NCI-H2227 (cell line): ENCODE measurements around the gene MCEMP1.

Experiments
- DNase-seq: peaks from one replicate; lab custom pipeline; 2025; ENCODE audit not compliant: unreplicated experiment; lab: John Stamatoyannopoulos, UW

MCEMP1 gene

DNA sequence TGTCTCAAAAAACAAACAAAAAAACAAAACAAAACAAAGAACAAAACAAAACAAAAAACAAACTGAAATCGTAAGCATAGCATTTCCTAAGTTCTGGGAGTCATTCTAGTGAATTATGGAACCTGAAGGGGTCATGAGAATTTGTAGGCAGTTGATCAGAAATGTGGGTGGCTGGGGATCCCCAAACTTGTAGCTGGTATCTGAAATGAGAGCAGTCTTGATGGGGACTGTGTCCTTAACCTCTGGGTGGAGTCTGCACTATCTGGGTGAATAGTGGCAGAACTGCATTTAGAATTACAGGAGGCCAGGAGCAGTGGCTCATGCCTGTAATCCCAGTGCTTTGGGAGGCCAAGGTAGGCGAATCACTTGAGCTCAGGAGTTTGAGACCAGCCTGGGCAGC is 48.9 kb downstream of the MCEMP1 start:
- DNase-seq = no peak

GRCh38 chr19:7729211-7729610 is 52.3 kb downstream of the MCEMP1 start:
- DNase-seq = no peak
